Smooth muscle cell of the umbilical artery (primary cell): ENCODE measurements around the gene COX5B. TPM values are rescaled to one million over a fixed set of nuclear protein-coding genes. Genes with fewer than 3 reads are reported as not detected.

ENCODE experiments used
- total RNA-seq: library from RNA; depleted of rRNA; stranded (reverse); fragments of >200 nt; gene quantifications from 2 replicates; pipeline ENCODE4 v1.2.3, GENCODE V29; 2014

The COX5B gene, protein sequence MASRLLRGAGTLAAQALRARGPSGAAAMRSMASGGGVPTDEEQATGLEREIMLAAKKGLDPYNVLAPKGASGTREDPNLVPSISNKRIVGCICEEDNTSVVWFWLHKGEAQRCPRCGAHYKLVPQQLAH
- 105 and 254 TPM in 2 replicates for total RNA-seq

DNA sequence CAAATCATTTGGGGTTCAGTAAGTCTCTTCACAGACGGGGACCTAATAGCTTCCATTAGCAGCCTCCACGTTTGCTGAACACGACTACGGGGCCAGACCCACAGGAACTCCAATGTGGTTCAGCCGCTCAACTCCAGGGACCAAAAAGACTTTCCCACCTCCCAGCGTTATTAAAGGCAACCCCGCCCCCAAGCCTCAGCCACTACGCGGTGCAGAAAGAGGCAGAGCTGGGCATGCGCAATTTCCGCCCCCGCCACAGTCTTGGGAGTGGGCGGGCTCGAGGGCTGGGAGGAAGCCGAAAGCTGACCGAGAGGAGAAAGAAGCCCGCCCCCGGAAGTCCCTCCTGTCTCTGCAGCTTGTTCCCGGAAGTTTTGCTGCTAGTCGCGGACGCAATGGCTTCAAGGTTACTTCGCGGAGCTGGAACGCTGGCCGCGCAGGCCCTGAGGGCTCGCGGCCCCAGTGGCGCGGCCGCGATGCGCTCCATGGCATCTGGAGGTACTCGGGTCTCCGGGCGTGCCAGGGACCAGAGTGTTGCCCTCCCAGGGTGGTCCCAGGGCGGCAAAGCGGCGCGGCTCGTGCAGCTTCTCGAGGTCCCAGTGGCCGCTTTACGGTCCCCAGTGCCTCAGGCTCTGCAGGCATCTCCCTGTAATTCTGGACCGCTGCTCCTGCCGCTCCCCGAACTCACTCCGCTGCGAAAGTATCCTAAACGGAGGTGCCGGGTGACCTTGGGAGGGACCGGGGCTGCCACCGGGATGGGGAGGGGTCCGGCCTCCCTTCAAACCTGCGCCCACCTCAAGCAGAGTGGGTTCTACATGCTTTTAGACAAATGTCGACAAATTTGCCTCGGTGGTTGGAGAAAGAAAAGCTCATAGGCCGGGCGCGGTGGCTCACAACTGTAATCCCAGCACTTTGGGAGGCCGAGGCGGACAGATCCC is at the start of gene COX5B:
TSS of gene COX5B (plus strand) at position 368 of the 935 bp plus-strand sequence. CDS start at position 393, 25 bp downstream.

DNA sequence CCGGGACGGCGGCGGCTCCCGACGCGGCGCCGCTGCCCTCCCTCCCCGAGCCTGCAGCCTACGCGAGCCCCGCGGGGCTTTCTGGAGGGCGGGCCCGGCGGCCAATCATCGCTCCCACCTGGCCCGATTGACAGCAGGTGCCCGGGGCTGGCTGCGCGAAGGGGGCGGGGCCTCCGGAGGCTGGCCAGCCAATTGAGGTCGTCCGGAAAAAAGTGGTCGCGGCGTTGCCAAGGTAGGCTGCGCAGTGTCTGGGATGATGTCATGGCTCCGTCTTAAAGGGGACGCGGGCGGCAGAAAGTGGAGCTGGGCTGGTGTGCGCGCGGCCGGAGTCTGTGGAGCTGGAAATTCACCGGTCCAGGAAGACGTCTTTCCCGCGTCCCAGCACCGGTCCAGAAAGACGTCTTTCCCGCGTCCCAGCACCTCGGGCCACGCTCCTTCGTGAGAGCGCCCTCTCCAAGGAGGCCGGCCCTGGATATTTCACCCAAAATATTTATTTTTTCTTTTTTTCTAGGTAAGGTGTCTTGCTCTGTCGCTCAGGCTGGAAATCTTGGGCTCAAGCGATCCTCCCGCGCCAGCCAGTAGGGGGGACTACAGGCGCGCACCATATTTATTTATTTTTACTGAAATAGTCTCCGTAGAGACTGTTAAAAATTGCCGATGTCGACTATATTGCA is 18.2 kb downstream of the COX5B start, which contains the start of gene ACTR1B:
TSS of gene ACTR1B (minus strand) at position 83 of the 674 bp plus-strand sequence. CDS start 154 bp downstream, outside the sequence.

DNA sequence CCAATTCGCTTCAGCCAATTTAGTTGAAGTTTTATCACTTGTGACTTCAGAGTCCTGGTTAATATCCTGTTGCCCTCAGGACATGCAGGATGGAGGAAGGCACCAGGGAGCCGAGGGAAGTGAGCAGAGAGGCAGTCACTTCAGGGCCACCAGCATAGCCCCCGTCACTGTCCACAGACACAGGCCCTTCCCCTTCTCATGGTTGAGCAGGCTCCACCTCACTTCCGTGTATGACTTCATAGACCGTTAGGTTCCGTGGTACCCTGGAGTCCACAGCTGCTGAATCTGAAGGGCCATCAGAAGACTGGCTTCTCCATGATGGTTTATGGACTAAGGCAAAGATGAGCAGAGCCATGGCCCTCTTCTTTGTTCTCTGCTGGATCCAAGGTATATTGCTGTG is 23.6 kb downstream of the COX5B start, which contains the start of gene C2orf92:
TSS of gene C2orf92 (plus strand) at position 266 of the 400 bp plus-strand sequence. CDS start at position 342, 76 bp downstream.

Other genes with a start within 250 kb of the COX5B start
- 25.5 and 41.1 TPM in 2 replicates for gene ANKRD36B, start 56.2 kb upstream of the COX5B start, total RNA-seq
- 59.1 and 69.8 TPM in 2 replicates for gene ACTR1B, start 18.0 kb downstream of the COX5B start, total RNA-seq
- gene C2orf92, start 23.7 kb downstream of the COX5B start, total RNA-seq = 3.1 and 3.9 TPM in 2 replicates
- 0.05 TPM in 1 of 2 replicates, not detected in the other for gene ZAP70, start 67.5 kb downstream of the COX5B start, total RNA-seq